ENCODE data around the gene HMCN1.

HMCN1 gene

DNA sequence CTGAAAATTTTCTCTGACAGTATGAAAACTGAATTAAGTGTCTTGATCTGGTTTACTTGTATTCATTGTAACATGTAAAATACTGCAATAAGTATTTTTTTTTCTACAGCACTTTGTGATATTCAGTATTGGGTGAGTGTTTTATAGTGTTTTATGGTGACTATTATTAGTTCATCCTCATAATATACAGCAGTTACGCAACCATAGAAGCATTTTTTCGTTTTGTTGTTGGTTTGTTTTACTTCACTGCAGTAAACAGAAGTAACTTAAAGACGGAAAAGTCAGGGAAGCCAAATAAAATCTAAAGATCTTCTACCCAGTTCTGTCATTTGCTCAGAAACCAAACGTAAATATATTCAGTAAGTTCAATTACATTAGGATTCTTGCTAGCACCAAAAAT is 390.8 kb downstream of the HMCN1 start:
- no peak overlapping the region for H3K4me3 ChIP-seq (ENCODE audit: low read length)
- H3K36me3 ChIP-seq (ENCODE audit: control insufficient read depth, insufficient read depth, low read length), result no peaks in the 10 kb centered on the region
- H3K4me1 ChIP-seq (ENCODE audit: control insufficient read depth, insufficient read depth, low read length), result no peaks in the 10 kb centered on the region

DNA sequence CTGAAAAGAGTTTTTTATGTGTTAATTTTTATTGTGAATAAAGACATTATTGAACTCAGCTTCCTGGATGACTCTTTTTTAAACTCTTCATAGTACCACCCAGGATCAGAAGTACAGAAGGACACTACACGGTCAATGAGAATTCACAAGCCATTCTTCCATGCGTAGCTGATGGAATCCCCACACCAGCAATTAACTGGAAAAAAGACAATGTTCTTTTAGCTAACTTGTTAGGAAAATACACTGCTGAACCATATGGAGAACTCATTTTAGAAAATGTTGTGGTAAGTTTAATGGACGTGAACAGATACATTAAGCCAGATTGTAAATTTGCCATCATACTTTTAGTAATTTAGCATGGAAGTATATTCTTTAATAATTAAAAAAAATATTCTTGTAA is 391.3 kb downstream of the HMCN1 start:
- H3K4me3 ChIP-seq (ENCODE audit: low read length), result no peak overlapping the region
- H3K9me3 ChIP-seq (ENCODE audit: control insufficient read depth, low read length), result no peaks in the 10 kb centered on the region
- H3K36me3 ChIP-seq (ENCODE audit: control insufficient read depth, insufficient read depth, low read length), result no peaks in the 10 kb centered on the region
- no peaks in the 10 kb centered on the region for H3K27me3 ChIP-seq (ENCODE audit: control insufficient read depth, insufficient read depth, low read length)
- no peaks in the 10 kb centered on the region for H3K4me1 ChIP-seq (ENCODE audit: control insufficient read depth, insufficient read depth, low read length)
- no peak overlapping the region for H3K9ac ChIP-seq (ENCODE audit: low read length)

More for the DNA sequence above, 390.8 kb downstream of the HMCN1 start:
- H3K9me3 ChIP-seq (ENCODE audit: control insufficient read depth, low read length), result no peaks in the 10 kb centered on the region
- H3K9ac ChIP-seq (ENCODE audit: low read length), result no peak overlapping the region
- H3K27me3 ChIP-seq (ENCODE audit: control insufficient read depth, insufficient read depth, low read length), result no peaks in the 10 kb centered on the region

DNA sequence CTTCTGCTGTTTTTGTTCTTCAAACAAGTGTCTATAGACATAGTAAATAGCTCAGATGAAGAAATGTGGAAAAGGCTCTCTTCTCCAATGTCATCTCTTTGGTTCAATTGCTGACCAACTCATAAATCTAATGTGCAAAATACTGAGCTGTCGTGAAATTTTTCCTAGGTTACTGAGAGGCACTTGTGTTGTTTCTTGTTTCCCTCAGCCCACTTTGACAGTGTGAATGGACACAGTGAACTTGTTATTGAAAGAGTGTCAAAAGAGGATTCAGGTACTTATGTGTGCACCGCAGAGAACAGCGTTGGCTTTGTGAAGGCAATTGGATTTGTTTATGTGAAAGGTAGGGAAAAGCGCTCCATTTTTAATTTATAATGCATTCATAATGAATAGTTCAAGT is 395.6 kb downstream of the HMCN1 start:
- Histone ChIP-seq H3K36me3 (ENCODE audit: control insufficient read depth, insufficient read depth, low read length) (no peaks in the 10 kb centered on the region), H3K9ac (ENCODE audit: low read length) (no peak overlapping the region), H3K4me1 (ENCODE audit: control insufficient read depth, insufficient read depth, low read length) (no peaks in the 10 kb centered on the region), H3K4me3 (ENCODE audit: low read length) (no peak overlapping the region), H3K9me3 (ENCODE audit: control insufficient read depth, low read length) (no peaks in the 10 kb centered on the region), H3K27me3 (ENCODE audit: control insufficient read depth, insufficient read depth, low read length) (no peaks in the 10 kb centered on the region)

DNA sequence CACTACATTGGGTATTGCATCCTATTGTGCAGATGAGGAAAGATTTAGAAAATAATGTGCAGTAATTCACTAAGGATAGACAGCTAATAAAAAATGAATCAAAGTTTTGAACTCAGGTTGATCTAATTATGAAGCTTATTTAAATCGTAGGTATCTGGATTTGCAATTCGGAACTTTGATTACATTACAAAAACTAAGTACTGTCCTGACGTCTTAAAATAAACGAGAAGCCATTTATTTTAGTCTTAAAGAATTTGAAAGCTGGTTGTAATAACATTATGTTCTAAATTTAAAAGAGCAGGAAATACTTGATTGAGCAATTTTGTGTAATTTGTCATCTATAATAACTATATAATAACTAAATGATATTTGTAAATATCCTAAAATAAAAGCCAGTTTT is 404.9 kb downstream of the HMCN1 start:
- H3K36me3 ChIP-seq (ENCODE audit: control insufficient read depth, insufficient read depth, low read length), result no peaks in the 10 kb centered on the region
- H3K9me3 ChIP-seq (ENCODE audit: control insufficient read depth, low read length), result no peaks in the 10 kb centered on the region
- no peaks in the 10 kb centered on the region for H3K4me1 ChIP-seq (ENCODE audit: control insufficient read depth, insufficient read depth, low read length)
- no peak overlapping the region for H3K9ac ChIP-seq (ENCODE audit: low read length)
- no peak overlapping the region for H3K4me3 ChIP-seq (ENCODE audit: low read length)
- no peaks in the 10 kb centered on the region for H3K27me3 ChIP-seq (ENCODE audit: control insufficient read depth, insufficient read depth, low read length)

DNA sequence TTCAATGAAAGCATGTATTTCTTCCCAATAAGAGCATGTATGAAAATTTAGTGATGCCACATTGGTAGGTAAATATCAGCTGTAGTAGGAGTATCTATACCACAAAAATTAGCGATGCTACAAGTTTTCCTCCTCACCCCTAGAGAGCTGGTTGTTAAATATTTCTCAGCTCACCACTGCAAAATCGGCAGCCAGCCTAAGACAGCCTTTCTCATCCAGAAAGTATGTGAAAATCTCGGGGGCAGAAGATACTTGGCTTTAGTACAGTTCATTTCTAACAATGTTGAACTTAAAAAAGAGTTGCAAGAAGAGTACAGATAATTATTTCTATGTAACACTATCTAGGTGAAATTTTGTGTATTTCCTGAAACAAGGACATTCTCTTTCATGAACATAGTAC is 405.5 kb downstream of the HMCN1 start:
- Histone ChIP-seq H3K36me3 (ENCODE audit: control insufficient read depth, insufficient read depth, low read length) (no peaks in the 10 kb centered on the region), H3K4me3 (ENCODE audit: low read length) (no peak overlapping the region), H3K9ac (ENCODE audit: low read length) (no peak overlapping the region), H3K9me3 (ENCODE audit: control insufficient read depth, low read length) (no peaks in the 10 kb centered on the region), H3K27me3 (ENCODE audit: control insufficient read depth, insufficient read depth, low read length) (no peaks in the 10 kb centered on the region), H3K4me1 (ENCODE audit: control insufficient read depth, insufficient read depth, low read length) (no peaks in the 10 kb centered on the region)

DNA sequence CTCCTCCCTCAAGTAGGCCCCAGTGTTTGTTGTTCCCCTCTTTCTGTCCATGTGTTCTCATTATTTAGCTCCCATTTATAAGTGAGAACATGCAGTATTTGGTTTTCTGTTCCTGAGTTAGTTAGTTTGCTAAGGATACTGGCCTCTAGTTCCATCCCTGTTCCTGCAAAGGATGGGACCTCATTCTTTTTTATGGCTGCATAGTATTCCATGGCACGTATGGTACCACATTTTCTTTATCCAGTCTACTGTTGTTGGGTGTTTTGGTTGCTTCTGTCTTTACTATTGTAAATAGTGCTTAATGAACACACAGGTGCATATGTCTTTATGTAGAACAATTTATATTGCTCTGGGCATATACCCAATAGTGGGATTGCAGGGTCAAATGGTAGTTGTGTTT is 408.0 kb downstream of the HMCN1 start:
- H3K27me3 ChIP-seq (ENCODE audit: control insufficient read depth, insufficient read depth, low read length), result no peaks in the 10 kb centered on the region
- no peaks in the 10 kb centered on the region for H3K4me1 ChIP-seq (ENCODE audit: control insufficient read depth, insufficient read depth, low read length)
- H3K9me3 ChIP-seq (ENCODE audit: control insufficient read depth, low read length), result no peaks in the 10 kb centered on the region
- H3K9ac ChIP-seq (ENCODE audit: low read length), result no peak overlapping the region
- H3K4me3 ChIP-seq (ENCODE audit: low read length), result no peak overlapping the region
- no peaks in the 10 kb centered on the region for H3K36me3 ChIP-seq (ENCODE audit: control insufficient read depth, insufficient read depth, low read length)

DNA sequence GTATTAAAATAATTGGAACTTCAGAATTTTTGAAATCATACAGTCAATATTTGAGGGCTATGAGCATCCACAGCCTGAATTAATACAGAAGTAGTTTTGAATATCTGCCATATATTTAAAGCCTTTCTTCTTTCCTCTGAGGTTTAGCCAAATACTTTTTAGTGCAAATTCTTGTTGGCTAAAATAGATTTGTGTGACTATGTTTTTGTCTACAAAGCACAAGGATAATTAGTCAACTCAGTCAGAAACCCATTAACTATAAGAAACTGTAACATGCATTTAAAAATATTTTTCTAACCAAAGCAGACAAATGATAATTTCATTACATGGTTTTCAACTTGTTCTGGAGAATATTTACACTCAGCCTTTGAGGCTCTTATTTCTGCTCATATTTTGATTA is 408.7 kb downstream of the HMCN1 start:
- Histone ChIP-seq H3K9ac (ENCODE audit: low read length) (no peak overlapping the region), H3K4me1 (ENCODE audit: control insufficient read depth, insufficient read depth, low read length) (no peaks in the 10 kb centered on the region), H3K4me3 (ENCODE audit: low read length) (no peak overlapping the region), H3K36me3 (ENCODE audit: control insufficient read depth, insufficient read depth, low read length) (no peaks in the 10 kb centered on the region), H3K9me3 (ENCODE audit: control insufficient read depth, low read length) (no peaks in the 10 kb centered on the region), H3K27me3 (ENCODE audit: control insufficient read depth, insufficient read depth, low read length) (no peaks in the 10 kb centered on the region)

DNA sequence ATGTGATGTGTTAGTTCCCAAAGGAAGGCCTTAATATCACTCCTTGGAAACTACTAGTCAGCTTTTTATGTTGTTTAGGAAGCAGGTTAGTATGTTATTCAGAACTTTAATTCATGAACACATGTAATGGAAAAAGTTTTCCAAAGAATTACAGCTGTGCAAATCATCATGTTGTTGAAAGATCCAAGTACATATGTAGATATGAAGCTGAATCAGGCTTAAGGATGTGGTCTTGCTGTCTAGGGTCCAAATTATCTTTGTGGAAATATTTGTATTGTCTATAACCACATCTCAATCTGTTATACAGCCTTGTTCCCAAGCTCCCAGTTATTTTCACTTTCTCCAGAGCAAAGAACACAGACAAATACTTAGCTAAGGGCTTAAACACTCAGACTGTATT is 409.3 kb downstream of the HMCN1 start:
- no peaks in the 10 kb centered on the region for H3K4me1 ChIP-seq (ENCODE audit: control insufficient read depth, insufficient read depth, low read length)
- H3K9ac ChIP-seq (ENCODE audit: low read length), result no peak overlapping the region
- H3K9me3 ChIP-seq (ENCODE audit: control insufficient read depth, low read length), result no peaks in the 10 kb centered on the region
- no peaks in the 10 kb centered on the region for H3K36me3 ChIP-seq (ENCODE audit: control insufficient read depth, insufficient read depth, low read length)
- no peaks in the 10 kb centered on the region for H3K27me3 ChIP-seq (ENCODE audit: control insufficient read depth, insufficient read depth, low read length)
- no peak overlapping the region for H3K4me3 ChIP-seq (ENCODE audit: low read length)

DNA sequence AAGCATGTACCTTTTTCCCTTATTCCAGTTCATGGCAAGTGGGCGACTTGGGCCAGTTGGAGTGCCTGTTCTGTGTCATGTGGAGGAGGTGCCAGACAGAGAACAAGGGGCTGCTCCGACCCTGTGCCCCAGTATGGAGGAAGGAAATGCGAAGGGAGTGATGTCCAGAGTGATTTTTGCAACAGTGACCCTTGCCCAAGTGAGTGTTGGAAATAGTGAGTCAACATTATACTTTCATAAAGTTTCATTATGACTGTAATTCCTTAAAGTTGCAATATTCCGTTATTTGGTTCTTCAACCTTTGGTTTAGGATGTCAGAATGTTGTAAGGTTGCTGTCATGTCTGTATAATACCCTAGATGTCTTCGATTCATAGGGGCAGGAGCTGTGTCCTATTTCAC is 410.3 kb downstream of the HMCN1 start:
- Histone ChIP-seq H3K4me1 (ENCODE audit: control insufficient read depth, insufficient read depth, low read length) (no peaks in the 10 kb centered on the region), H3K9ac (ENCODE audit: low read length) (no peak overlapping the region), H3K36me3 (ENCODE audit: control insufficient read depth, insufficient read depth, low read length) (no peaks in the 10 kb centered on the region), H3K27me3 (ENCODE audit: control insufficient read depth, insufficient read depth, low read length) (no peaks in the 10 kb centered on the region), H3K9me3 (ENCODE audit: control insufficient read depth, low read length) (no peaks in the 10 kb centered on the region), H3K4me3 (ENCODE audit: low read length) (no peak overlapping the region)

DNA sequence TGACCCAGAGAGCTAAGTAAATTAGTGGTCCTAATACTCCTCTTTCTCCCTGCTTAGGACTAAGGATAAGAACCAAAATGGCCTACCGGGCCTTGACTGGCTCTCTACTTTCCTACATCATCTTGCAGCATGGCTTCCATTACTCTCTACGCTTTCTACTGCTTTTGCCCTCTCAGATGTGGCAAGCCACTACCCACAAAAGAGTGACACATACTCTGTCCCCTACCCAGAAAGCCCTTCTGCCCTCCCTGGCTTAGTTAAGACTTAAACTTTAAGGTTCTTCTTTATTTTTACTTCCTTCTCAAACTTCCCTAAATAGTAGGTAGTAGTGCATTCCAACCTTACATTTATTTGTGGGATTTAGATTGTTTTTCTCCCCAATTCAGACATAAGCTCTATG is 412.8 kb downstream of the HMCN1 start:
- H3K4me1 ChIP-seq (ENCODE audit: control insufficient read depth, insufficient read depth, low read length), result no peaks in the 10 kb centered on the region
- H3K27me3 ChIP-seq (ENCODE audit: control insufficient read depth, insufficient read depth, low read length), result no peaks in the 10 kb centered on the region
- H3K4me3 ChIP-seq (ENCODE audit: low read length), result no peak overlapping the region
- H3K9me3 ChIP-seq (ENCODE audit: control insufficient read depth, low read length), result no peaks in the 10 kb centered on the region
- H3K9ac ChIP-seq (ENCODE audit: low read length), result no peak overlapping the region
- no peaks in the 10 kb centered on the region for H3K36me3 ChIP-seq (ENCODE audit: control insufficient read depth, insufficient read depth, low read length)

DNA sequence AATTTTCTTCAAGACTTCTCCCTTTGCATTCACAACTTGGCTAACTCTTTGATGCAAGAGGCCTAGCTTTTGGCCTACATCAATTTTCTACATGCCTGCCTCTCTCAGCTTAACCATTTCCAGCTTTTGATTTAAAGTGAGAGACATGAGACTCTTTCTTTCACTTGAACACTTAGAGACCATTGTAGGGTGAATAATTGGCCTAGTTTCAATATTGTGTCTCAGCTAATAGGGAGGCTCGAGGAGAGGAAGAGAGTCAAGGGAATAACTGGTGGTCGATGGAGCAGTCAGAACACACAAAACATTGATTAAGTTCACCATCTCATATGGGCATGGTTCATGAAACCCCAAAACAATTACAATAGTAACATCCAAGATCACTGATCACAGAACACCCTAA is 415.4 kb downstream of the HMCN1 start:
- no peak overlapping the region for H3K9ac ChIP-seq (ENCODE audit: low read length)
- H3K36me3 ChIP-seq (ENCODE audit: control insufficient read depth, insufficient read depth, low read length), result no peaks in the 10 kb centered on the region
- H3K27me3 ChIP-seq (ENCODE audit: control insufficient read depth, insufficient read depth, low read length), result no peaks in the 10 kb centered on the region
- H3K9me3 ChIP-seq (ENCODE audit: control insufficient read depth, low read length), result no peaks in the 10 kb centered on the region
- no peaks in the 10 kb centered on the region for H3K4me1 ChIP-seq (ENCODE audit: control insufficient read depth, insufficient read depth, low read length)
- no peak overlapping the region for H3K4me3 ChIP-seq (ENCODE audit: low read length)

DNA sequence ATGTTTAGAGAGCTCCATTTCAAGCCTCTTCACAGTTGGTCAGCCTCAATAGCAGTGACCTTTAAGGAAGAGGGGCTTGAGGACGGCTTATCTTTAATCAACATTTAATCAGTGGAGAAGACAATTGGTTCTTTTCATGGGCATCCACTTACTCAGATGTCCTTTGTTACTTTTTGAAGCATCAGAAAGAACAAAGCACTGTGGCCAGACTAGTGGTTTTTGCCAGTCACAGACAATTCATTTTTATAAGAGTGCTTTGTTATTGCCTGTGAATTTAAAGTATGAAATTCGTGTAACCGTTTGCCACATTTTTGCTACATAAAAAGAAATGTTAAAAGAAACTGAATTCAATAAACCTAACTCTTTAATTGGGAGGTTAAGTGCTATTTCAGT is 418.0 kb downstream of the HMCN1 start:
- Histone ChIP-seq H3K9me3 (ENCODE audit: control insufficient read depth, low read length) (no peaks in the 10 kb centered on the region), H3K27me3 (ENCODE audit: control insufficient read depth, insufficient read depth, low read length) (no peaks in the 10 kb centered on the region), H3K36me3 (ENCODE audit: control insufficient read depth, insufficient read depth, low read length) (no peaks in the 10 kb centered on the region), H3K4me3 (ENCODE audit: low read length) (no peak overlapping the region), H3K4me1 (ENCODE audit: control insufficient read depth, insufficient read depth, low read length) (no peaks in the 10 kb centered on the region), H3K9ac (ENCODE audit: low read length) (no peak overlapping the region)

DNA sequence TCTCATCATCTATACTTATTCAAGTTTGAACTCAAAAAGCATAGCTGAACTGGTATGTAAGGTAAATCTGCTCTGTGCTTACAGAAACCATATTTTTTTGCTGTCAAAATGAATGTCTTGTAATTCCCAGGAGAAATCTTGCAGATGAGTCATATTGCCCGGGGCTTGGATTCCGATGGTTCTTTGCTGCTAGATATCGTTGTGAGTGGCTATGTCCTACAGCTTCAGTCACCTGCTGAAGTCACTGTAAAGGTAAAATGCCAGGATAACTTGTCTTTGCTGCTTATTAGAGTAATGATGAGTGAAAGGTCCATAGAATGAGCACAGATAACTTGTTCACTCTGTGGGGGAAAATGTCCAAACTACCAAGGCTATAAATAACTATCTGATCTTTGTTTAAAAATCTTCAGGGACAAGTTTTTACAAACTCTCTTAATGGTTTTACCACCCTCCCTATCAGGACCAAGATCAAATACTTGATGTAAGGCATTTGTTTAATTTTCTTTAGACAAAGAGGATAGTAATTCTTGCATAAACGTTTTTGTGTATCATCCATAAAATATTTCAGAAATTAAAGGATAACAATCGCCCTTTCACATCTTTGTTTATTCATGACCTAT is 418.5 kb downstream of the HMCN1 start:
- H3K9ac ChIP-seq (ENCODE audit: low read length), result no peak overlapping the region
- no peaks in the 10 kb centered on the region for H3K36me3 ChIP-seq (ENCODE audit: control insufficient read depth, insufficient read depth, low read length)
- H3K27me3 ChIP-seq (ENCODE audit: control insufficient read depth, insufficient read depth, low read length), result no peaks in the 10 kb centered on the region
- no peak overlapping the region for H3K4me3 ChIP-seq (ENCODE audit: low read length)
- H3K9me3 ChIP-seq (ENCODE audit: control insufficient read depth, low read length), result no peaks in the 10 kb centered on the region
- no peaks in the 10 kb centered on the region for H3K4me1 ChIP-seq (ENCODE audit: control insufficient read depth, insufficient read depth, low read length)
